GM19438 (cell line): ENCODE data around the gene RAB25.

ENCODE experiments used
- ATAC-seq: cut with Tn5 transposase; IDR thresholded peaks from one replicate; pipeline ENCODE4 v1.9.1; 2021; ENCODE audit warnings: low read depth; ENCODE audit not compliant: unreplicated experiment

RAB25 gene

GRCh38 chr1:156099282-156099681 is 38.3 kb downstream of the RAB25 start:
- no peak for ATAC-seq

GRCh38 chr1:156100205-156100995 is 39.4 kb downstream of the RAB25 start:
- no peak for ATAC-seq

GRCh38 chr1:156101880-156102279 is 40.9 kb downstream of the RAB25 start:
- no peak for ATAC-seq

- ATAC-seq, result no peak
These were observed 41.9 kb downstream of the RAB25 start for GRCh38 chr1:156102633-156103511.

GRCh38 chr1:156103521-156103947 is 42.6 kb downstream of the RAB25 start:
- no peak for ATAC-seq

GRCh38 chr1:156104065-156104810 is 43.3 kb downstream of the RAB25 start:
- ATAC-seq, result no peak

GRCh38 chr1:156104861-156105832 is 44.2 kb downstream of the RAB25 start:
- ATAC-seq, result no peak

GRCh38 chr1:156106624-156107488 is 45.9 kb downstream of the RAB25 start:
- ATAC-seq, result no peak

- ATAC-seq, result no peak
These were observed 47.1 kb downstream of the RAB25 start for GRCh38 chr1:156108057-156108456.

GRCh38 chr1:156108664-156109241 is 47.8 kb downstream of the RAB25 start:
- no peak for ATAC-seq

- ATAC-seq, result no peak
These were observed 49.3 kb downstream of the RAB25 start for GRCh38 chr1:156110252-156110651.

- no peak for ATAC-seq
These were observed 50.5 kb downstream of the RAB25 start for GRCh38 chr1:156111355-156111962.

GRCh38 chr1:156112276-156113137 is 51.5 kb downstream of the RAB25 start:
- ATAC-seq, result no peak

- no peak for ATAC-seq
These were observed 52.5 kb downstream of the RAB25 start for GRCh38 chr1:156113282-156113950.

GRCh38 chr1:156114101-156114918 is 53.4 kb downstream of the RAB25 start, which contains the start of gene LMNA:
Gene LMNA (plus strand): TSS chr1:156114711. CDS start chr1:156114919, 208 bp downstream.
- ATAC-seq, result peak; percentile 73
